Breast epithelium (tissue), 4 donors: ENCODE measurements around the gene PTPRM. TPM values are rescaled to one million over a fixed set of nuclear protein-coding genes. Genes with fewer than 3 reads are reported as not detected.

ENCODE experiments used
- DNase-seq, 2 donors: peaks; one replicate each; pipeline ENCODE4 v3.0.0-alpha.2; 2019; ENCODE audit warnings: low spot score in 2 of 2
- H3K27ac ChIP-seq, 2 donors: fragments of 200-600 bp; sonication (generic) in 1 of 2; one replicate each; pipeline ENCODE4 v1.5.1; 2016 to 2019; ENCODE audit warnings: mild to moderate bottlenecking in 1 of 2
- H3K27me3 ChIP-seq, 2 donors: fragments of 200-600 bp; sonication (generic) in 1 of 2; one replicate each; pipeline versions ENCODE4 v1.5.1 to v1.6.0; 2017 to 2019; ENCODE audit warnings: control low read depth in 1 of 2, mild to moderate bottlenecking in 1 of 2
- H3K36me3 ChIP-seq: fragments of 200-600 bp; one replicate; pipeline ENCODE4 v1.5.1; 2019
- H3K4me1 ChIP-seq, 2 donors: fragments of 200-600 bp; sonication (generic); one replicate each; pipeline ENCODE4 v1.5.1; 2016 to 2019; ENCODE audit warnings: control low read depth in 1 of 2
- H3K4me3 ChIP-seq, 3 donors: fragments of 200-600 bp; sonication (generic); 1 replicate in 2 of 3; 2 replicates in 1 of 3; pipeline ENCODE4 v1.5.1; 2016 to 2019; ENCODE audit warnings: mild to moderate bottlenecking in 3 of 3, moderate library complexity in 2 of 3
- H3K9me3 ChIP-seq, 2 donors: fragments of 200-600 bp; sonication (generic) in 1 of 2; one replicate each; pipeline ENCODE4 v1.5.1; 2016 to 2019; ENCODE audit warnings: control low read depth in 1 of 2
- POLR2A ChIP-seq: fragments of 450-650 bp; IDR thresholded peaks from one replicate; pipeline ENCODE4 v1.6.1; 2016; ENCODE audit warnings: antibody characterized with exemption, mild to moderate bottlenecking, moderate library complexity
- POLR2AphosphoS5 ChIP-seq, 3 donors: sonication (generic); formaldehyde crosslinking; IDR thresholded peaks; one replicate each; pipeline ENCODE4 v1.6.1; 2017; ENCODE audit warnings: antibody characterized with exemption in 3 of 3
- intact Hi-C: fragments of 100-400 bp; cut with DNase I; formaldehyde crosslinking; loops from one replicate; pipeline ENCODE4 v1.15.1; 2023; ENCODE audit warnings: low total_unique reads
- total RNA-seq, 3 donors: library from RNA; depleted of rRNA; stranded (reverse); fragments of >200 nt; gene quantifications; one replicate each; pipeline ENCODE4 v1.1.0, GENCODE V29; 2016
- TF ChIP-seq, protein P1 (sequence below), 3 donors: fragments of 450-650 bp; IDR thresholded peaks; one replicate each; pipeline ENCODE4 v1.5.1; 2016 to 2017; ENCODE audit warnings: antibody characterized with exemption in 3 of 3, mild to moderate bottlenecking in 3 of 3, moderate library complexity in 3 of 3

The PTPRM gene
- total RNA-seq, 3 donors from 2014 or later, result 41.7 to 181 (median 140) TPM

DNA sequence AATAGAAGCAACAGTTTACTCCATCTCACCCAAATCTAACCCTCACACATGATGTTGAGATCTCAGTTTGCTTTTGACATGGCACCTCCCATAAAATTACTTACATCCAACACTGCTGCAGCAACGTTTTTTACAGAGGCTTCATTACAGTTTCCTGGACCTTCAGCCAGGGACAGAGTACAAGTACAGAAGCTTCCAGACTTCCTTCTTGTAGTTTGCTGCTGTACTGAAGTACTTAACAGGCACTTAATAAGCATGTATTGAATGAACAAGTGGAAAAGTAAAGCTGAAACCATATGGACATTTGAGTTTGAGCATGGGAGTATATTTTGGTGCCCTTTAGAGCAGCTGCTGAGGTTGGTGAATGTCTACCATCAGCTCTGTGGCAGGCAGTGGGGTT, 514.2 kb downstream of the PTPRM start:
- no peak for DNase-seq
- Histone ChIP-seq H3K36me3 (no peaks in the 10 kb centered on the region), H3K4me1 (no peaks in the 10 kb centered on the region), H3K4me3 (no peak overlapping the region), H3K27ac (no peak overlapping the region), H3K9me3 (no peaks in the 10 kb centered on the region), H3K27me3 (no peaks in the 10 kb centered on the region)
- TF ChIP-seq, protein P1, sequence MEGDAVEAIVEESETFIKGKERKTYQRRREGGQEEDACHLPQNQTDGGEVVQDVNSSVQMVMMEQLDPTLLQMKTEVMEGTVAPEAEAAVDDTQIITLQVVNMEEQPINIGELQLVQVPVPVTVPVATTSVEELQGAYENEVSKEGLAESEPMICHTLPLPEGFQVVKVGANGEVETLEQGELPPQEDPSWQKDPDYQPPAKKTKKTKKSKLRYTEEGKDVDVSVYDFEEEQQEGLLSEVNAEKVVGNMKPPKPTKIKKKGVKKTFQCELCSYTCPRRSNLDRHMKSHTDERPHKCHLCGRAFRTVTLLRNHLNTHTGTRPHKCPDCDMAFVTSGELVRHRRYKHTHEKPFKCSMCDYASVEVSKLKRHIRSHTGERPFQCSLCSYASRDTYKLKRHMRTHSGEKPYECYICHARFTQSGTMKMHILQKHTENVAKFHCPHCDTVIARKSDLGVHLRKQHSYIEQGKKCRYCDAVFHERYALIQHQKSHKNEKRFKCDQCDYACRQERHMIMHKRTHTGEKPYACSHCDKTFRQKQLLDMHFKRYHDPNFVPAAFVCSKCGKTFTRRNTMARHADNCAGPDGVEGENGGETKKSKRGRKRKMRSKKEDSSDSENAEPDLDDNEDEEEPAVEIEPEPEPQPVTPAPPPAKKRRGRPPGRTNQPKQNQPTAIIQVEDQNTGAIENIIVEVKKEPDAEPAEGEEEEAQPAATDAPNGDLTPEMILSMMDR (IDR thresholded peaks at IDR 0.05), result no peak
- TF ChIP-seq POLR2AphosphoS5 (IDR thresholded peaks at IDR 0.05) (no peak), POLR2A (no peak)
- intact Hi-C loops, result no loop called here

DNA sequence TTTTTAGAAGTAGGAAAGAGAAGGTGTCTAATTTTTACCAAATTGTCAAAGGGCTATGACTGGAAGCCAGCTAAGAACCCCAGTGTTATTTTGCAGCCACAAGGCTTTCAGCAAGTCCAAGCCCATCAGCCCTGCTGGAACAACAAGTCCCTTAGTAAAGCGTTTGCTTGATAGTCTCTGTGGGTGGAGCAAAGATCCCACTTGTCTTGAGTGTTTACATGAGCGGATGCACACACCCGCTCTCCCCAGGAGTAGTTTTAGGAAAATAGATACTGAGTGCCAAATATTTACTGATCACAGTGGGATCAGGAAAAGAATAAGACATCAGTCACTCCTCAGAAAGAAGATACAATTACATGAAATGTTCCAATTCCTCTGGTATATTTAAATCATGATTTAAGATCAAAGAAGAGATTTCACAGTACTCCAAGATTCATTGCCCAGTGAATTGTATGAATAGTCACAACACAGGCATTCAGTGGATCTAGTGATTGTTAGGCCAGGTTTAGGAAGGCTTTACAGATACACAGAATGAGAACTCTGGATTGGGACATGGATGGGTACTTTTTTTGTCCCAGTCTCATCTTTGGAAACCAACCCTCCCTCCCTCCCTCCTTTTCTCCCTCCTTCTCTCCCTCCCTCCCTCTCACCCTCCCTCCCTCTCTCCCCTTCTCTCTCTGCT, 514.9 kb downstream of the PTPRM start:
- intact Hi-C loops, result no loop called here
- no peak overlapping the region for H3K27ac ChIP-seq
- no peaks in the 10 kb centered on the region for H3K9me3 ChIP-seq
- TF ChIP-seq, protein P1 (IDR thresholded peaks at IDR 0.05), result no peak
- no peak for TF ChIP-seq POLR2AphosphoS5 (IDR thresholded peaks at IDR 0.05)
- no peak for TF ChIP-seq POLR2A
- H3K4me3 ChIP-seq, result no peak overlapping the region
- H3K27me3 ChIP-seq, result no peaks in the 10 kb centered on the region
- no peaks in the 10 kb centered on the region for H3K4me1 ChIP-seq
- no peaks in the 10 kb centered on the region for H3K36me3 ChIP-seq
- no peak for DNase-seq

DNA sequence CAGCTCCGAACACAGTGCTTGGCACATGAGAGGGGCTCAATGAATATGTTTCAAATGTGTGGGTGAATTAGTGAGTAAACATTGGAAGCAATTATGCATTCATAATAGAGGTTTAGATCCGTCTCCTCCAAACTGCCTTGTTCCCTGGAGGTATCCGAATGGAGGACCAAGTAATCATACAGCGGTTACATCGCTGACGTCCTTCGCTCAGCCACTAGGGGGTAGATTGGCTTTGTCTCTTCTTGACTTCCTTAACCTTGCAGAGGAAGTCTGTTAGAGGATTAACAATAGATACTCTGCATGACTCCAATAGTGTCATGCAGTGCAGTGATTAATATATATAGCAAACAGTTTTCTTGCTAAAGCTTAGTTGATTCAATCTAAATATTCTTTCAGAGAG, 517.0 kb downstream of the PTPRM start:
- TF ChIP-seq, protein P1 (IDR thresholded peaks at IDR 0.05), result no peak
- TF ChIP-seq POLR2A (no peak), POLR2AphosphoS5 (IDR thresholded peaks at IDR 0.05) (no peak)
- H3K4me3 ChIP-seq, result no peak overlapping the region
- DNase-seq, result no peak
- H3K36me3 ChIP-seq, result no peaks in the 10 kb centered on the region
- intact Hi-C loops, result no loop called here
- H3K9me3 ChIP-seq, result no peaks in the 10 kb centered on the region
- no peaks in the 10 kb centered on the region for H3K27me3 ChIP-seq
- no peaks in the 10 kb centered on the region for H3K4me1 ChIP-seq
- H3K27ac ChIP-seq, result no peak overlapping the region

DNA sequence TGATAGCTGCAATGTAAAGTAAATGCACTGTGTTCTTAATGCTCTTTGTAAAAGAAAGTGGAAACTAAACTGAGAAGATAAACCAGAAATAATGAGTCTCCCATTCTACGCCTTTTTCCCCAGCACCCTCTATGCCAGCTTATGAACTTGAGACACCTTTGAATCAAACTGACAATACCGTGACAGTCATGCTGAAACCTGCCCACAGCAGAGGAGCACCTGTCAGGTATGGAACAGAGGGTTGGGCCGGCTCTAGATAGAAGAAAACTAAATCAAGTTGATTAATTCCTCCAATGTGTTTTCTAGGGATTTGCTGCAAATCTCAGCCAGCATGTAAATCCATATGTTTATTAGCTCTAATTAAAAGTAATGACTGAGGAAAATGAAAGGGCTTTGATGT, 521.5 kb downstream of the PTPRM start:
- Histone ChIP-seq H3K9me3 (no peaks in the 10 kb centered on the region), H3K4me1 (no peaks in the 10 kb centered on the region), H3K36me3 (no peaks in the 10 kb centered on the region), H3K27me3 (no peaks in the 10 kb centered on the region), H3K4me3 (no peak overlapping the region), H3K27ac (no peak overlapping the region)
- DNase-seq, result no peak
- intact Hi-C loops, result no loop called here
- TF ChIP-seq POLR2A (no peak), POLR2AphosphoS5 (IDR thresholded peaks at IDR 0.05) (no peak)
- TF ChIP-seq, protein P1 (IDR thresholded peaks at IDR 0.05), result no peak

DNA sequence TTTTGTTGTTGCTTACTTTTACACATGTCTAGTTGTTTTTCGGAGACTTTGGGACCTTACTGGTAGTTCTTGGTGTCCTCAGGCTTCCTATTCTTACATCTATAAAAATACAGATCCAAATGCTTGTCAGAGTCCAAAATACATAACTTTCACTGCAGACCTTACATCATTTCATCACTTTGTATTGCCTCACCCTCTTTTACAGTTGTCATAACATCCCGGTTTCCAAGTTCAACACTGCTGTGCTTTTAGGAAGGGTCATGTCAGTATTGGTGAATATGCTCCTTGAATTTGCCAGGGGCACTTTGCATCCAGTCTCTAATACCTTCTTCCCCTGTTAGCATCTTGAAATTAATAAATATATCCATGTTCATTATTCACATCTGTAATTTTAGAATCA, 523.9 kb downstream of the PTPRM start:
- Histone ChIP-seq H3K27me3 (no peaks in the 10 kb centered on the region), H3K9me3 (no peaks in the 10 kb centered on the region), H3K36me3 (no peaks in the 10 kb centered on the region), H3K27ac (no peak overlapping the region), H3K4me1 (no peaks in the 10 kb centered on the region), H3K4me3 (no peak overlapping the region)
- DNase-seq, result no peak
- TF ChIP-seq POLR2A, result no peak
- intact Hi-C loops, result no loop called here
